ENCODE measurements around the gene HIP1.

The HIP1 gene

DNA sequence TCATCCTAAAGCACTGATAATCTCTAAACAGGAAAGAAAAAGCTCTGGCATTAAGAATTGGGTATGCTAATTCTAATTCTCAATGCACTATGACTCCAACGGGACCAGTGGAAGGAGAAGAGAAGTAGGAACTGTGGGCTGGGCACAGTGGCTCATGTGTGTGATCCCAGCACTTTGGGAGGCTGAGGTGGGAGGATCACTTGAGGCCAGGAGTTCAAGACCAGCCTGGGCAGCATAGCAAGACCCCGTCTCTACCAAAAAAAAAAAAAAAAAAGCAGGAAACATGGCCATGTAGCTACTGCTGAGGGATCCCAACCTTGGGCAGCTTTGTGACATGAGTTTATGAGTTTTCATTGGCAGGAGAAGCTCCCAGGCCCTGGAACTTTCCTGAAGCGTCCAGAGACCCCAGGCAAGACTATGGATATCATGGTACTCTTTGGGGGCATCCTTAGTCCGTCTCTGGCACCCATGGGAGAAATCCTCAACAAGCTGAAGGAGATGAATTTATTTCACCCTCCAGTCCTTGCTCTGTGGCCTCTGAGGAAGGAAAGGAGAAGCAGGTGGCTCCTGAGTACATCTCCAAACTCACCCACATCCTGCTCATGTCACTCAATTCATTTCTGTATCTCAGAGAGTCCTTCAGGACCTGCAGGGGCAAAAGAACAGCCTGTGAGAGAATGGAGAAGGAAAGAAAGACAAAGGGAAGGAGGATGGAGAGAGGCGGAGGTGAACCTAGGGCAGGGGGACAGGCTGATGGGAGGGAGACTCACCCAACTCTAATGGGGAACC lies 147.1 kb downstream of the HIP1 start:
- Histone ChIP-seq H4K20me1 (ENCODE audit: control insufficient read depth, insufficient read depth, low read depth, low read length) (no peaks in the 10 kb centered on the region), H3F3A (ENCODE audit: control insufficient read depth, insufficient read depth) (no peaks in the 10 kb centered on the region), H3K27me3 (ENCODE audit: control insufficient read depth, low read length) (peaks cover 11% of the 10 kb centered on the region; the same call in 1 of the 2 replicates), H3K36me3 (ENCODE audit: control insufficient read depth, low read length) (no peaks in the 10 kb centered on the region), H3K4me3 (ENCODE audit: low read length) (no peak overlapping the region), H3K27ac (ENCODE audit: low read depth, low read length) (no peak overlapping the region), H3K9me3 (ENCODE audit: control insufficient read depth, insufficient read depth, low read length) (no peaks in the 10 kb centered on the region), H3K9me2 (replicated peaks; ENCODE audit: control insufficient read depth, low read length) (no peaks in the 10 kb centered on the region), H3K79me2 (ENCODE audit: control insufficient read depth, low read length) (no peaks in the 10 kb centered on the region), H3K4me2 (ENCODE audit: low read length) (no peak overlapping the region), H3K4me1 (ENCODE audit: control insufficient read depth, low read length) (no peaks in the 10 kb centered on the region)
- TF ChIP-seq, protein P1, sequence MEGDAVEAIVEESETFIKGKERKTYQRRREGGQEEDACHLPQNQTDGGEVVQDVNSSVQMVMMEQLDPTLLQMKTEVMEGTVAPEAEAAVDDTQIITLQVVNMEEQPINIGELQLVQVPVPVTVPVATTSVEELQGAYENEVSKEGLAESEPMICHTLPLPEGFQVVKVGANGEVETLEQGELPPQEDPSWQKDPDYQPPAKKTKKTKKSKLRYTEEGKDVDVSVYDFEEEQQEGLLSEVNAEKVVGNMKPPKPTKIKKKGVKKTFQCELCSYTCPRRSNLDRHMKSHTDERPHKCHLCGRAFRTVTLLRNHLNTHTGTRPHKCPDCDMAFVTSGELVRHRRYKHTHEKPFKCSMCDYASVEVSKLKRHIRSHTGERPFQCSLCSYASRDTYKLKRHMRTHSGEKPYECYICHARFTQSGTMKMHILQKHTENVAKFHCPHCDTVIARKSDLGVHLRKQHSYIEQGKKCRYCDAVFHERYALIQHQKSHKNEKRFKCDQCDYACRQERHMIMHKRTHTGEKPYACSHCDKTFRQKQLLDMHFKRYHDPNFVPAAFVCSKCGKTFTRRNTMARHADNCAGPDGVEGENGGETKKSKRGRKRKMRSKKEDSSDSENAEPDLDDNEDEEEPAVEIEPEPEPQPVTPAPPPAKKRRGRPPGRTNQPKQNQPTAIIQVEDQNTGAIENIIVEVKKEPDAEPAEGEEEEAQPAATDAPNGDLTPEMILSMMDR (IDR thresholded peaks at IDR 0.05; ENCODE audit: low read depth, low read length, poor library complexity, severe bottlenecking): no peak
- no peak for TF ChIP-seq EZH2phosphoT487 (IDR thresholded peaks at IDR 0.05; ENCODE audit: borderline replicate concordance, low read length)

DNA sequence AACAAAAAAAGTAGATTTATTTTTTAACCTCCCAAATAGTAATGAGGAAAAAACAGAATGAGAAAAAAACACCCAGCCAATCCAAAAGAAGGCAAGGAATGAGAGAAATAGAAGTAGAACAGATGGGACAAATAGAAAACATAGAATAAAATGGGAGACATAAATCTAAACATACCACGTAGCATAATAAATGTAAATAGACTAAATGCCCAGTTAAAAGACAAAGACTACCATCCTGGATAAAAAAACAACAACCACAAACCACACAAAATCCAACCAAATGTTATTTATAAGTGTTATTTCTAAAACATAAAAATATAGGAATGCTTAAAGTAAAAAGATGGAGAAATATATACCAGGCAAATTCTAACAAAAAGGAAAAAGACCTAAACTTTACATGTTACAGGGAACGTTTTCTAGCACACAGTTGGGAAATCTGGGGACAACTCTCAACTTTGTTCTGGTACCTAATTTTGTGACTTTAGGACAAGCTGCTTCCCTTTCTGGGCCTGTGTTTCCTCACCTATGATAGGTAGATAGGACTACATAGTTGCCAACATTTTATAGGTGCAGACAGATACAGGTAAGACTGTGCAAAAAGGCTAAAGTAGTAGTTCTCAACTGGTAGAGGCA lies 148.3 kb downstream of the HIP1 start:
- no peaks in the 10 kb centered on the region for H3K9me3 ChIP-seq (ENCODE audit: control insufficient read depth, insufficient read depth, low read length)
- peaks cover 5% of the 10 kb centered on the region; the same call in 1 of the 2 replicates for H3K27me3 ChIP-seq (ENCODE audit: control insufficient read depth, low read length)
- H3K4me1 ChIP-seq (ENCODE audit: control insufficient read depth, low read length): no peaks in the 10 kb centered on the region
- H3F3A ChIP-seq (ENCODE audit: control insufficient read depth, insufficient read depth): no peaks in the 10 kb centered on the region
- H3K27ac ChIP-seq (ENCODE audit: low read depth, low read length): no peak overlapping the region
- H3K4me3 ChIP-seq (ENCODE audit: low read length): no peak overlapping the region
- no peaks in the 10 kb centered on the region for H4K20me1 ChIP-seq (ENCODE audit: control insufficient read depth, insufficient read depth, low read depth, low read length)
- no peaks in the 10 kb centered on the region for H3K9me2 ChIP-seq (replicated peaks; ENCODE audit: control insufficient read depth, low read length)
- TF ChIP-seq, protein P1 (IDR thresholded peaks at IDR 0.05; ENCODE audit: low read depth, low read length, poor library complexity, severe bottlenecking): no peak
- TF ChIP-seq EZH2phosphoT487 (IDR thresholded peaks at IDR 0.05; ENCODE audit: borderline replicate concordance, low read length): no peak
- H3K4me2 ChIP-seq (ENCODE audit: low read length): no peak overlapping the region
- H3K36me3 ChIP-seq (ENCODE audit: control insufficient read depth, low read length): no peaks in the 10 kb centered on the region
- H3K79me2 ChIP-seq (ENCODE audit: control insufficient read depth, low read length): no peaks in the 10 kb centered on the region

DNA sequence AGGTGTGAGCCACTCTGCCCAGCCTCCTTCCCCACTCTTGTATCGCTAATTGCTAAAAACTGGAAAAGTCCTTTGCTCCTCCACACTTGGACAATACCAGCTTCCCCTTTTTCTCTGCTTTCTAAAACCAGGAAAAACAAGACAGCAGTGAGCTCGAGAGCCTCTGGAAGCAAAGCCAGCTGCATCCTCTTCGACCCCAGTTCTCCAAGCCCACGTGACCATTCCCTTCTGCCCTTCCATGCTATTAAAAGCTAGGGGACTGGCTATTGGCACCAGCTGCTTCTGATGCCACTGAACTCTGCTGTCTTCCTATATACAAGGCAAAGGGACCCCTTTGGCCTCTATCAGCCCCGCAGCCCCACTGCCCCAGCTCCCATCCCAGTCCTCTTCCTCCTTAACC lies 154.4 kb downstream of the HIP1 start:
- H3K9me3 ChIP-seq (ENCODE audit: control insufficient read depth, insufficient read depth, low read length): no peaks in the 10 kb centered on the region
- H3K4me1 ChIP-seq (ENCODE audit: control insufficient read depth, low read length): no peaks in the 10 kb centered on the region
- H3K27me3 ChIP-seq (ENCODE audit: control insufficient read depth, low read length): no peaks in the 10 kb centered on the region
- no peaks in the 10 kb centered on the region for H4K20me1 ChIP-seq (ENCODE audit: control insufficient read depth, insufficient read depth, low read depth, low read length)
- H3F3A ChIP-seq (ENCODE audit: control insufficient read depth, insufficient read depth): no peaks in the 10 kb centered on the region
- TF ChIP-seq, protein P1 (IDR thresholded peaks at IDR 0.05; ENCODE audit: low read depth, low read length, poor library complexity, severe bottlenecking): no peak
- no peak for TF ChIP-seq EZH2phosphoT487 (IDR thresholded peaks at IDR 0.05; ENCODE audit: borderline replicate concordance, low read length)
- no peak overlapping the region for H3K4me3 ChIP-seq (ENCODE audit: low read length)
- no peak overlapping the region for H3K27ac ChIP-seq (ENCODE audit: low read depth, low read length)
- H3K9me2 ChIP-seq (replicated peaks; ENCODE audit: control insufficient read depth, low read length): no peaks in the 10 kb centered on the region
- no peaks in the 10 kb centered on the region for H3K36me3 ChIP-seq (ENCODE audit: control insufficient read depth, low read length)
- H3K79me2 ChIP-seq (ENCODE audit: control insufficient read depth, low read length): no peaks in the 10 kb centered on the region
- H3K4me2 ChIP-seq (ENCODE audit: low read length): no peak overlapping the region
